HG02623 (cell line): ENCODE results near the gene DUSP7.

Source experiments
- ATAC-seq: cut with Tn5 transposase; IDR thresholded peaks from one replicate; pipeline ENCODE4 v1.9.1; 2021; ENCODE audit warnings: moderate library complexity; ENCODE audit not compliant: unreplicated experiment

Gene DUSP7

DNA sequence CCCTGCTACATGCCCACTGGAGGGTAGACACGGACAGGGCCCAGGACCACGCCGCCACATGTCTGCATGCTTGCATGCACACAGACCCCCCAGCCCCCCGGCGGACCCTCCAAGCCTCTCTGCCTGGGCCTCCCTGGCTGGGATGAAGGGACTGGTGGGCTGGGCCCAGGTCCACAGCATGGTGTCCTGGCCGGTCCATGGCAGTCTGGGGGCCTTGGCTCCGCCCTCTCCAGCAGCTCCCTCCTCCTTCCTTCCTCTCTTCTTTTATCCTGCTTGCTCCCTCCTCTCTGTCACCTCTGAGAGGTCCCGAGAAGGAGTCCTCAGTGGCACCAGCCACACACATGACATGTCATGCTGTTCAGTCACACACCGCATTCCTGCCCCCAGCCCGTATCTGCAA lies 24.5 kb downstream of the DUSP7 start:
- no peak for ATAC-seq

DNA sequence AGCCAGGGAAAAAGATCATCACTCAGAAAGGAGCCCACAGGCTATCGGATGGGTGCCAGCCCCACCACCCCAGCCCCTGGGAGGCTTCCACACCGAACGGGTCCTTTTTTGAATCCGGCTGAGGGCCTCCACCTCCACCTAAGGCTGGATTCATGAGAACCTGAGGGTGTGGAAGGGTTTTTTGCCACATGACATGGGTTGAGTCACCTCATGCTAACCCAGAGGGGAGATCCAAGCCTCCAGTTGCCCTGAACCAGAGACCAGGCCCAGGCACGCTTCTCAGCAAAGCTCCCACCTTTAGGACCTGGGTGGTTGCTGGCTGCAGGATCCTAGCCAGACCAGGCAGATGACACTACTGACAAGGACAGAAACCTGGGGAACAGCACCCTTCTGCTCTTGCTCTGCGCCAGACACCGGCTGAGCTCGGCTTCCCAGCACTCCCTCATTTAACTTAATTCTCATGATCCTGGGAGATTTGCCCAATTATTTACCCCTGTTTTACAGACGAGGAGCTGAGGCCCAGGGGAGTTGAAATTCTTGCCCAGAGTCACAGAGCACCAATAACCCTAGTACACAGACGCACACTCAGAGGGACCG lies 25.6 kb downstream of the DUSP7 start:
- ATAC-seq = no peak

DNA sequence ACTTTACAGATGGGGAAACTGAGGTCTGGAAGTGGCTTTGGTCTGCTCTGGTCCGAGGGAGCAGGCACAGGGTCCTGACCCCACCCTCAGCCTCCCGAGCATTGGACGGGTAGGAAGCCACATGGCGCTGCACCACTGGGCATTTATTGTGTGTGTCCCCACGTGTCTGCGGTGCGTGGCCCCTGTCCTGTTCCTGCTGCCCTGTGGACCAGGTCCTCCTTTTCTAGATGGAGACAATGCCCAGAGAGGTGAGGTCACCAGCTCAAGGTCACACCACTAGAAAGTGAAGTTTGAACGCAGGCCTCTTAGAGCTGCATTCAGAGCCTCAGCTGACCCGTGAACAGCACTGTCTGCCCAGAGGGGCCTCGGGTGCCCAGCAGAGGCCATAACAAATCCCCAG lies 26.8 kb downstream of the DUSP7 start:
- no peak for ATAC-seq

DNA sequence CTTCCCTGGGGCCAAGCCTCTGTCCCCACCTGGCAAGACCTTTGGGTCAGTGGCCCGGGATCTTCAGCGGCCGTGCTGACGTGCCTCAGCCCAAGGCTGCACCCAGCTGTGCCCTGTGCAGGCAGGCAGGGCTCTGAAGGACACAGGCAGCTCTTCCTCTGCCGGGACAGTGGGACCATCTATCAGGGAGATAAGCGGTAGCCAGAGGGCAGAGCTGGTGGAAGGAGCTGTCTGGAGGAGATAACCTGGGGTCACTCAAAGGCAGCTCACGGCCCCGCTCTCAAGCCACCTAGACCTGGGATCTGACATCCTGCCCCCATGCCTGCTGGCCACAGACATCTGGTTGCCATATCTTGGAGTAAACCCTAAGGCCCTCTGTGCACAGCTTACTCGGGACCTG lies 27.3 kb downstream of the DUSP7 start:
- no peak for ATAC-seq

DNA sequence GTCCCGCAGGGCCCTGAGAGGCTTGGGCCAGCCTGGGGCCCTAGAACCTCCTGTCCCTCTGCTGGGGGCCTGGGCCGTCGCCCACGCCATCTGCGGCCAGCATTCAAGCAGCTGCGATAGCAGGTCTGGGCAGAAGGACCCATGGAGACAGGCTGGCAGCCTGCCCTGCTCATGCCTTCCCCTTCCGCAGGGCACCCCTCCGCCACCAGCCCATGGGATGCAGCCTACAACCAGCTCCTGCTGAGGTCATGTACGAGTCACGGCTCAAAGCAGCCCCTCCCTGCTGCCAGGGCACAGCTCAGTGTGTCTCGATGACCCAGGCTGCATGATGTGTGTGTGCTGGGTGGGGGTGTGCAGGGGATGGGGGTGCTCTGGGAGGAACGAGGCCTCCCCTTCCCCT lies 27.8 kb downstream of the DUSP7 start:
- no peak for ATAC-seq

DNA sequence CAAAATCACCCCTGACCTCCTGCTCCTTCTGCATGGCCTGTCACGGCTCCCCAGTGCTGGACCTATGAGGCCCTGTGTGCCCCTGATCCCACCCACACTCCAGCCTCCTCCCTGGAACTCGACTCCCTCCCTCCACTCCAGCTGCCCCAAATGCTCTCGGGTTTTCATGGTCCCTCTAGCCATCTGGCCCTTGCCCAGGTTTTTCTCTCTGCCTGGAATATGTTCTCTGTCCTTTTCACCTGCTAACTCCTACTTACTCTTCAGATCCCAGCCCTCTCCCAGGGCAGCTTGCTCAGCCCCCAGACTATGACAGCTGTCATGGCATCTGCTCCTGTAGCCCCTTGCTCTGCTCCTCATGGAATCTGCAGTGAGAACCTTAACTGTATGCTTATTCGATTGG lies 30.3 kb downstream of the DUSP7 start:
- ATAC-seq = no peak

DNA sequence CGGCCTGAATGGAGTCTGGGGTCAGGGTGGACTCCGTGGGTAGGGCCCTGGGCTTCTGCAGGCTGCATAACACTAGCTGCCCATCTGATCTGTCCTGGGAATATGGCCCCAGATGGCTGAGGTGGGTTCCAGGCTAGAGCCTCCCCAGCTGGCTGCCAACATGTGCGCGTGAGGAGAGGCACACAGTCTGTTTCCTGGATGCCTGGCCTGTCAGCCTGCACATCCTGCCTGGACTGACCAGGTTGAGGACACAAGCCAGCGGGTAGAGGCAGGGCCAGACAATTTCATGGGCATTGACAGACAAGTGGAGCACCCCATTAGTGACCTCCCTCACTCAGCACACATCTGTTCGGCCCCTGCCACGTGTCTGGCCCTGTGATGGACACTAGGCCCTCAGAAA lies 30.9 kb downstream of the DUSP7 start:
- ATAC-seq = no peak

DNA sequence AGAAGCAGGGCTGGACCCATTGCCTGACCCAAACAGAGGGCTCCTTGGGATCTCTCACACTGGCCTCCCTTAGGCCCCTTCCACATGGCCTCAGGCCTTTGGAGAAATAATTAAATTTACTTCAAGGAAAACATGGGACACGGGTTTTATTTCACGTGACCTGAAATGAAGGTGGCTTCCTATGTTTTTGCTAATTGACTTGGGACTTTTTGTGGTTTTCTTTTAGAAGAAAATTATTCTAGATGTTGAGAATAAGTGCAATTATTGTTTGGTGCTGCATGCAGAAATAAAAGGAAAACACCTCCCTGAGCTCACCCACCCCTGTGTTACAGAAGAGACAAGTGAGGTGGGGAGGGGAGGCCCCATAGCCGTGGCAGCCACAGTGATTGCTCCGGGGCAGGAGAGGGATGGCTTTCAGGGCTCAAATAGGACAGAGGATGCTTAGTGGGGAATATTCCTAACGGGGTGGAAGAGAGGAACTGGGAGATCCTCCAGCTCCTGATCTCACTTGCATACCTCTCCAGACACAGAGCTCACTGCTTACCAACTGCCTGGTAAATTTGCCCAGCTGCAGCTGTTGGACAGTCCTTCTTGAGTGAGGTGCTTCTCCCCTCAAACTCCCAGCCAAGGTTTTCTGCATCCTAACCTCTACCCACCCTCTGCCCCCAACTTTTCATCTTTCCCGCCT lies 31.5 kb downstream of the DUSP7 start:
- ATAC-seq = no peak

DNA sequence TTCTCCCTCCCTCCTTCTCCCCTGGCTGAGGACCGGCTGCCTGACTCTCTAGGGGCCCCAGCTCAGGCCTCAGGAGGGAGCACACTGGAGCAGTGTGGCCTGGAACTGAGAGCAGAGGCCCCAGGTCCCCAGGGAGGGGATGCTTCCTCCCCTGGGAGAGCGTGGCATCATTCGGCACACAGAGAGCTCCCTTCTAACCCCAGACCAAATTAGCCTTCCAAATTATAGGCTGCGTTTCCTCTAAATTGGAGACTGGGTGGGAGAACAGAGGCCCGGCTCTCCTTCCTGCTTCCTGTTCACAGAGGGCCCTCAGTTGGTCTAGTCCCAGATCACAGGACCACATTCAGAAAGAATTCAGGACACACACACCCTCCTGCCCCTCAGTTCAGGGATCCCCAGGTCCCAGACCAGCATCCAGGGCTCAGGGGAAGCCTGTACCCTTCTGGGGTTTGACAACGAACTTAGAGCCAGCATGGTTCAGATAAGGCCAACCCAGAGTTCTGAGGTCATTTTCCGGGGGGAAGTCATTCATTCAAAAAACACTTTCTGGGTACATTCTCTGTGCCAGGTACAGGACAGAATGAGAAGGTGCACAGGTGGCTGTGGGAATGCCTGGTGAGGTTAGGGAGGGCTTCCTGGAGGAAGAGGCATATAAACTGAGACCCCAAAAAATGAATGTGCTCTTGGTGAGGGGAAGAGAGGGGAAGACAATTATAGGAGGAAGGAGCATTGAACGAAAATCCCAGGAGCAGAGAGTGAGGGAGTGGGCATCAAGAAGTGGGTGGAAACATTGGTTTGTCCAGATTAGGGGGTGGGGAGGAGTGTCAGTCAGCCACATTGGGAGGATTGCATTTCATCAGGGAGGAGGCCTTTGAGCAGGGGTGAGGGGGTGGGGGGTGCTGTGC lies 32.3 kb downstream of the DUSP7 start:
- no peak for ATAC-seq

DNA sequence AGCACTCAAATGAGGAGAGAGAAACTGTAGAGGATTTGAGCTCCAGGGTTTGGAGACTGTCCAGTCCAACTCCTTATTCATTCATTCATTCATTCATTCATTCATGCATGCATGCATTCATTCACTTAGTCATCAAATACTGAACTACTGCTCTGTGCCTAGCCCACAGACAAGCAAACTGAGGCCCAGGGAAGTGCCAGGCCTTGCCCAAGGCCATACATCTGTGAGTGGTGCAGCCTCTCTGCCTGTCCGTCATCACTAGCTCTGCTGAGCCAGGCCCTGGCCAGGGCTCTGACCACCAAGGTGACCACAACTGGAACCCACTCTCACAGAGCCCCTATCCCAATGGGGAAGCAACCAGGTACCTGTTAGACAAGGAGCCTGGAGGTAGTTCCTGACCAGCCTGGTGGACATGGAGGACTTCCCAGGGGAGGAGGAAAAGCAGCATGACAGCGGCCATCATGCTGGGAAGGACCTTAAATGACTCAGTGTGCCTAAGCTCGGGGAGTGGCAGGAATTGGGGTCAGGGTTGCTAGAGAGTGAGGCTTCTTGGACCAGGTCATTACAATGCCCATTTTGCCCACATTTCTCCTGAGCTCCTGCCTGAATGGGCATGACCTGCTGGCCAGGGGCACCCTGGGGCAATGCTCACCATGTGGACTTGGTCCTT lies 33.1 kb downstream of the DUSP7 start:
- ATAC-seq = no peak

DNA sequence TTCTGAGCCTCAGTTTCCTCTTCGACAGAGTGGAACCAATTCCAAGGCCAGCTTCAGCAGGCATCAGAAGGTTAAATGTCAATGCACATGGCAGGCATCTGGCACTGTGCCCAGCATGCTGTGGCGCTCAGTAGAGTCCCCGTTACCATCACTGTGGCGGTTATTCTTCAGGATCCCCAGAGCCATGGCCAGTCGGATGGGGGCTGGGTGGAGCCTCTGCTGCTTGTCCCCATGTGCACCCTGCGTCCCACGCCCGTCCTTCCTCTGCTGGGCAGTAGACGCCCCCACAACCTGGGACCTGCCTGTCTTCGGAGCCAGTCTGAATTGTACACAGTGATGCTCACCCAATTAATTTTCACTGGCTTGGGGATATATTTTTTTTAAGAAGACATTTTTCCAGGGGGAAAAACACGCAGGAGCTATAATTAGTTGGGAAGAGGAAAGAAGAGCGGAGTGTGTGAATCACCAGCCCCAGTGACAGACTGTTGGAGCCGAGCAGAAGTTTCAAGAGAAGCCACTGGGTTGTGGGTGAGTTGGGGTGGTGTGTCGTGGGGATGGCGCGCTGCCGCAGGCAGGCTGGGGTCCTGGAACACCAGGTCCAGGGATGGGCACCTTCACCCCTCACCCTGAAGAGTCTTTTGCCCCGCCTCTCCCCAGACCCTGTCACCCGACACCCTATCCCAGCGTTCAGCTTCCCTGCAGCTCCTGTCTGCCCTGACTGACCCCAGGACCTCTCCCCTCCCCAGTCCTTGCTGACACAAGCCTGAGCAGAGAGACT lies 33.9 kb downstream of the DUSP7 start:
- no peak for ATAC-seq

DNA sequence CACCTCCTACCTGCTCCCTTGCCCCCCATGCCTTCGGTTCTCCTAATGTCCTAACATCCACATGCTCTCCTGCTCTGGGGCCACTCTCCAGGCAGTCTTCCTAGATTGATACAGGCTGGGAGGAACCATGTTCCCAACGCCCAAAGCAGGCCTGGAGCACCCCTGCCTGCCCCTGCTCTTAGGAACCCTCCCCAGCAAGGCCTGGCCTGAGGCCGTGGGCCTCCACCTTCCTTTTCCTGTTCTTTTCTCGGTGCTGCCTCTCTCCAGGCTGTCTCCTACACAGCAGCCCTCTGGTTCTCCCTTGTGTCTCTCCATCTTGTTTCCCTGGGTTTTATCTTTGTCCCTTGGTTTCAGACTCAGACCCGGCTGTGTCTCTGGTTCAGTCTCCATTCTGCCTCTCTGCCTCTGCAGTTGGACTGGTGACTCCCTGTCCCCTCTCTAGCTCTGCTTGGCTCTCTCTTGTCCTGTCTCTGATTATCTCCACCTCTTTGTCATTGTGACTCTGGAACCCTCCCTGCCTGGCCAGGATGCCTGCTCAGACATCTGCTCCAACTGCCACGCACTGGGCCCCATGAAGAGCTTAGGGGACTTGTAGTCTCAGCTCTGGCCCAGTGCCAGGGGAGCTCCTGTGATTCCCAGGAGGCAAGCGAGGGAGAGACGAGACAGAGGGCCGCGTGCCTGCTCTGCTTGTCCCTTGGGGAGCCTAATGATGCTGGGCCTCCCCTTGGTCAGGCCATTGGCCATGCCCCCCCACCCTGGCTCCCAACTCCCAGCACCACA lies 34.7 kb downstream of the DUSP7 start:
- ATAC-seq = no peak

DNA sequence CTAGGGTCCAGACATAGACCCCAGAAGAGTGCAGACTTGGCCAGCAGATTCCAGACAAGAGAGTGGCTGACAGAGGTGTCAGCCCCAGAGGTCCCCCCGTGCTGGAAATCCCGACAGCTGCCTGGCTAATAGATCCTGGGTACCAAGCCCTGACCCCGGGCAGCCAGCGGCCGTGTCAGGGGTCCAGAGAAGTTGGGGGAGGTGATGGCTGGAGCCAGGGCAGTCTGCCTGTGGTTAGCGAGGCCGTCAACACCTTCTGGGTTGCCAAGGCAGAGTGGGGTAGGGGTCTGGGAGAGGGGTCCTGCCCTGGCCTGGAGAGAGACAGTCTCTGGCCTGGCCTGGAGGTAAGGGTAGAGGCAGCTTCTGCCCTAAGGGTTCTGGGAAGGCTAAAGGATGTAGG lies 35.6 kb downstream of the DUSP7 start:
- ATAC-seq = no peak

DNA sequence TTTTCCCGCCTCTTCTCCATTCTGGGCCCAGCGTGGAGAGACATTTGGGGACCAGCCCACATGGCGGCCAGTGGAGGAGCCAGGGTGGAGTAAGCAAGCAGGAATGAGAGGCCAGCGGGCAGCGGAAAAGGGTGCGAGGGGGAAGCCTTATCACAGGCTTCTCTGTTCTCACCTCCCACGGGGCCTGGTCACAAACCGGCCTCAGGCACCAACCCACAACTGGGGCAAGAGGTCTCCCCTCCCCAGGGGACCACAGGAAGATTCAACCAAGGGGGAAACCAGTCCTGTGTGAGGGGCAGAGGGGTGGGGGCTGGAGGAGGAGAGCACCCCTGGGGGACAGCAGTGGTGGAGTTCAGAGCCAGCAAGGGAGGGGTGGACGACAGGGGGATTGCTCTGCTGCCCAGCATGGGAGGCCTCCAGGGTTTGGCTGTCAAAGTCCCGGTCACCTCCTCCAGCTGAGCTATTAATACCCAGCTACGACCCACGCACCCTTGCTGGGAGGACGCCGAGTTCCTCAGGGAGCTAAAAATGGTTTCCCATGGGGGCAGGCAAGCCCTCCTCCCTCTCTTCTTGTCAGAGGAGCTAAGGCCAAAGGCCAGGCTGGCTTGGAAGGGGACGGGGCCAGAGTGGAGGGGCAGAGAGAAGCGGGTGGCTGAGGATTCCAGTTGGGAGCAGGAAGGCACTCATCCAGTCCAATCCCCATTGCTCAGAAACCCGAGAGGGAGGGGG lies 36.9 kb downstream of the DUSP7 start:
- ATAC-seq = no peak

DNA sequence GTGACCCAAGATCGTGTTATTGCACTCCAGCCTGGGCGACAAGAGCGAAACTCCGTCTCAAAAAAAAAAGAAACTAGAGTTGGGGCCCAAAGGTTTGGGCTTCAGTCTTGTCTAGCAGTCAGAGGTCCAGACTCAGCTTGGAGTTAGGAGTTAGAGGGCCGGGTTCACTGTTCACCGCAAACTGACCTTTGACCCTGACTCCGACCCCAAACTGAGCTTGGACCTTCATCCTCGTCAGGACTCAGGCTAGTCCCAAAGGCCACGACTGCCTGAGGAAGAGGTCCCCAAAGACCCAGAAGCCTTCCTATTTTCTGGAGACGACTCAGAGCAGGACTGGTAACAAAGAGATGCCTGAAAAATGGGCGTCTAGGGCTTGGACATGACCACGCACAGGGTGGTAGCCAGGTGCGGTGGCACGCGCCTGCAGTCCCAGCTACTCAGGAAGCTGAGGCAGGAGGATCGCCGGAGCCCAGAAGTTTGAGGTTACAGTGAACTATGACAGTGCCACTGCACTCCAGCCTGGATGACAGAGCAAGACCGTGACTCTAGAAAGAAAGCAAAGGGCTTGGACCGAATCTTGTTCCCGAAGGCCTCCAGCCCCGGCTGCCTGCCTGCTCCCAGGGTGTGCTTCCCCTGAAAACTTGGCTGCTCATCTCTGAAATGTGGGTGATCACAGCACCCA lies 37.9 kb downstream of the DUSP7 start:
- ATAC-seq = no peak

DNA sequence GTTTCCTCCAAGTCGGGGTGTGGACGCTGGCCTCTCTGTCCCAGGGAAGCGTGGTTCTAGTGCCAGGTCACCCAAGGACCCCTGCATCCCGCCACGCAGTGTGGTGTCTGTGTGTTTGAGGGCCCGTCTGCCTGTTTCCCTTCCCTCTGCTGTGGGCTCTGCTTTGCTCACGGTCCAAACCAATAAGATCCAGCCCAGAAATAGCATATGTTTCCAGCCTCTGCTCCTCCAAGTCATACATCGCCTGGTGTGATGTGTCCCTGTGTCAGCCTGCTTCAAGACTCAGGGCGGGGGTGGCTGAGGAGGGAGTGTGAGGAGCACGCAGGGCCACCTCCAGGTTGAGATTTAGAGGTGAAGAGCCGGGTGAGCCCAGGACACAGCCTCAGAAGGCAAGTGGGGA lies 38.8 kb downstream of the DUSP7 start:
- no peak for ATAC-seq

DNA sequence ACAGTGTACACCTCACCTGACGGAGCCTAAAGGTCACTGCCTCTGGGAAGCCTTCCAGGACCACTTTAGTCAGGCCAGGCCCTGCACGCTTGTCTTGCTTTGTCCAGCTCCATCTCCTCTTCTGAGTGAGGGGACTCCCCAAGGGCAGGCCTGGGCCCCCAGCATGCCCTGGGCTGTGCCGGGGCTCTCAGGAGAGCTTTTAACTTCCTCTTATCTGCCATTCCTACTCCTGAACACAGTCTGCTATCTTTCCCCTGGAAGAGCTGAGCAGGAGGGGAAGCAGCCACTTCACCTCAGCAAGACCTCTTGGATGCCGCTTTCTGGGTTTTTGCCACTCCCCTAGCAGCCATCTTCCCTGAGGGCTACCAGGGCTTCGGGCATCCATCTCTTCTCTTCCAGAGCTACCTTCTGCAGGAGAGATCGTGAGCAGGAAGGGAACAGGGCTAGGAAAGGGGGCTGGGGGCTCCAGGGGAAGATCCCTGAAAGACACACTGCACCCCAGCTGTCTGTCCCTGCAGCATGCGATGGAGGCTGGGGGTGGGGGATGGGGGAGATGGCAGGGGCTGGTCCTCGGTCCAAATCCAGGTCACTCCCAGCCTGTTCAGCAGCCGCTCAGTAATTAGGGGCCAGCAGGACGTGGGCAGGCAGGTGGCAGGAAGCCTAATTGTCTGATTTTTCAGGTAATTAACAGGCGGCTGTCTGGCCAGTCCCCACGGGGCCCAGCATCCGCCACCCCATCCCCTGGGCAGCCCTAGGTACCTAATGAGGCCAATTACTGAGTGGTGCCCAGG lies 40.7 kb downstream of the DUSP7 start:
- ATAC-seq = no peak

DNA sequence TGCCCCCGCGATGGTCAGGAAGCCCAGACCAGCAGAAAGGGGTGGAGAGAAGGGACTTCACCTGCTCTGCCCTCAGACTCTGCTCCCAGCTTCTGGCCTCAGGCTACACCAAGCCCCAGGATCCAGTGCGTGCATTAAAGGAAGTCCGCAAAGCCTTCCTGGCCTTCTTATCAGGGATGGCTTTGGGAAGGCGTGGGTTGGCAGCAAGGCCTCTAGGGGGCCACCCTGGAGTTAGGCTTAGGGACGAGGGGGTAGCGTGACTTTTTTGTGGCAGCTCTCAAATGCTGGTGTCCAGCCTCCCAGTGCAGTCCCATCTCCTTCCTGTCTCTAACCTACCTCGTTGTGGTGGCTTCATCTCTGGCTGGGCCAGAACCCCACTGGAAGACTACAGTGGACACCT lies 41.8 kb downstream of the DUSP7 start:
- ATAC-seq = no peak
